HTR-8/SVneo (cell line): Measurements from ENCODE around the gene UGT1A6.
A peak's percentile ranks its signal among the peaks of the same experiment; 100 is the strongest.

Experiments used
- DNase-seq: peaks from one replicate; pipeline ENCODE4 v3.0.0; 2011; ENCODE audit warnings: low spot score, mixed read lengths; ENCODE audit not compliant: insufficient read length
- FAIRE-seq: peaks from 2 replicates; lab custom pipeline; 2011; peaks lifted over from hg19 to GRCh38; lab: Jason Lieb, UNC

Gene UGT1A6

DNA sequence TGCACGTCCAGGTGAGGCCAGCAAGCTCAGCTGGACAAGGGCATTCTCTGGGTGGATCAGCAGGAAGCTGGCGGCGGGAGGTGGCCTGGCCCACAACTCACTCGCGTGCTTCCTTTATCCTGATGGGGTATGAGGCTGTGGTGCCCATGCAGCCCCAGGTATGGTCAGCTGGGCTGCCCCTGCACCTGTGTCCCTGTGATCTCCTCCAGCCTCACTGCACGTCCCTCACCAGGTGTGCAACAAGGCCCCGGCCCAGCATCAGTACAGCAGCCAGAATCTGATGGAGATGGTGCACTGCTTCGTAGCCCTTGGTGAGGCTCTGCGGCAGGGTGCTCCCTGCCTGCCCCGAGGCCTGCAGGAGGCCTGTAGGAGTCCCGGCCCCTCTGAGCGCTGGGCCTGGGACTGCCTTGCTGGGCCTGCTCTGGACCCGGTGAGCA is 103.1 kb downstream of the UGT1A6 start:
- DNase-seq (no peak), FAIRE-seq (no peak)

DNA sequence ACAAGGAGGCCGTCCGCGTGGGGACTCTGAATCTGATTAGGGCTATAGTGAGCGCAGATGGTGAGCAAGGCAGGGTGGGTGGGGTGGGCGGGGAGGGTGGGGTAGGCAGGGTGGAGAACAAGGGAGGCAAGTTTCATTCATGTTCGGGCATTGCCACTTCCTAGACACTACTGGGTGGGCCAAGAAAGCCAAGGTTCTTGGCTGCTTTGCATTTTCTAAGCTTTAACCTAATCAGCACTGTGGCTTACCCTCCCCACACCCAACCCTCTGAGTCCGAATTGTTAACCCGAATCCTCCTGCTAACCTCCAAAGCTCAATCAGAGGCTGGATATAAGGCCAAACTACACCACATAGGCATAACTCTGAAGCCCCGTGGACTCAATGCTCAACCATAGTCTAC is 103.6 kb downstream of the UGT1A6 start:
- FAIRE-seq (no peak), DNase-seq (no peak)

DNA sequence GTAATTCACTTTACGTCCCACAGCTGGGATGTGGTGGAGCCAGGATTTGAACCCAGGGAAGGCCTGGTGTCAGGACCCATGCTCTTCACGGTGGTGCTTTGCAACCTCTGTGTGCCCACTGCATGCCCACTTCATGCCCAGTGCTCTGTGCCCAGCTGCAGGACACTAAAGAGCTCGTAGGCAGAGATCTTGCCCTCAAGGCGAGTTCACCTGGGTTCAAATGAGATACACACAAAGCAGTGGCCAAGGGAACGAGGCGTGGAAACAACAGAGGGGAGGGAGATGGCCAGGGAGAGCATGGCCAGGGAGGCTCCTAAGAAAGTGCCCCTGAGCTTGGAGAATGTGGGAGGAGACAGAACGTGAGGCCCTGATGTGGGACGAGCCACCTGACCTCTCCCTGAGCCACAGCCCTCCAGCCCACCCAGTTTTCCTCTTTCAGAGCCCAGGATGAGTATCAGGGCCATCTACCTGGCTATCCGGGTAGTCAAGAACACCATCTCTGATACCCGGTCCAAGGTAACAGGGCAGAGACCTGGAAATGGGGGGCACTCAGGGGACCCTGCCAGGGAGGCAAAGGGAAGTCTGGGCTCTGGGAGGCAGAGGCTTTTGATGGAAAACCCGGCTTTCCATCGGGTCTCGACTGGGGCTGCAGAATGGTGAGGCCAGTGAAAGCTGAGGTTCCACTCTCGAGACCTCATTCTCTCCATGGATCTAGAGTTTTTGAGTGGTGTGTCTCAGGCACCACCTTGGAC is 105.8 kb downstream of the UGT1A6 start:
- DNase-seq (no peak), FAIRE-seq (no peak)

DNA sequence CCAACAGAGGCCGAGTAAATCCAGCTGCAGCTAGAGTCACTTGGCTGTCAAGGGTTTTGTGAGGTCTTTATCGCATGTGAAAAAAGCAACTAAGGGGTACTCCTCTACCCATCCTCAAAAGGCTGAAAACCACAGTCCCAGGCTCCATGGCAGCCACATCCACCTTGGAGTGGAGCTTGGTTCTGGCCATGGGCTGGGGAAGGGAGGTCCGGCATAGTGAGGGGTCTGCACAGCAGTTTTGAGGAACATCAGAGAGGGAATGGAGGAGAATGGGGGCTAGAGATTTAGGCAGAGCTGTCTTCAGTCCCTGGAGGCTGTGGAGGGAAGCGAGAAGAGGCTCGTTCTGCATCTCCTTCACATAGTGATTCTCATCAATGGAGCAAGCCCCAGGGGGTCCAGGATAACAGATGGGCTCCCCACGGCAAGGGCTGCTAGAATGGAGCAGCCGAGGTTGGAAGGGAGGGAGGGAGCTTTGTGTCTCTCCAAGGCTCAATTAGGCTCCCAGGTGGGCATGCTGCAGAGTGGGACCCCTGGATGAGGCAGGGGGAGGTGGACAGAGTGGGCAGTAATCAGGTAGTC is 106.5 kb downstream of the UGT1A6 start:
- no peak for DNase-seq
- FAIRE-seq, result no peak

DNA sequence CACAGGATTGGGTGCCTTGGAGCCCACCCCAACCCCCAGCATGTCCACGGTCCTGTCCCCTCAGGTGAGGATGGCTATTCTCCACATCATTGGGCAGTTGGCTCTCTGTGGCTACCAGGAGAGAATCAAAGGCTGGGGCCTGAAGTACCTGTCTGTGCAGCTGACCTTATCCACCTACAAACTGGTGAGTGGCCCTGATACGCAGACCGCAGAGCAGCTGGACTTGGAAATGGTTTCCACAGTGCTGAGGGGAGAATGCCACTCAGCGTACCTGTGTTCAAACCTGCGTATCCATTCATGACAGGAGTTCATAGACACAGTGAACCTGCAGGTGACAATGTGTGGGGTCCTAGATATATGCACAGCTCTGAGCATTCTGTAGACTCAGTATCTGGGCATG is 107.0 kb downstream of the UGT1A6 start:
- DNase-seq, result no peak
- FAIRE-seq, result peak; percentile 26

DNA sequence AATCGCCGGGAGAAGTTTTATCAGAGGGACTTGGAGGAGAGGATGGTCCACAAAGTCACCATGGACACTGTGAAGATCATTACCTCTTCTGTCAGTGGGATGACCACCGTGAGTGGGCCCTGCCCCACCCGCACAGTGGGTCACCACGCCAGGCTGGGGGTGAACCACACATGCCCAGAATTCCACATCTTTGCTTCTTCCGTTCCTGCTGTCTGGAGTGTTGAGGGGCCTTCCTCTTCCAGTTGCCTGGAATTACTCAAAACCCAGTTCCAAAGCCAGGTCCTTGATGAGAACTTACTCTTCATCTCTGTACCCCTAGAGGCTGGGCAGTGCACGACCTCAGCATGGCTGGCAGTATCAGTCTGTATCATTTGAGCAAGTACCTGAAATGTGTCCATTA is 107.5 kb downstream of the UGT1A6 start:
- FAIRE-seq, result no peak
- DNase-seq, result no peak

DNA sequence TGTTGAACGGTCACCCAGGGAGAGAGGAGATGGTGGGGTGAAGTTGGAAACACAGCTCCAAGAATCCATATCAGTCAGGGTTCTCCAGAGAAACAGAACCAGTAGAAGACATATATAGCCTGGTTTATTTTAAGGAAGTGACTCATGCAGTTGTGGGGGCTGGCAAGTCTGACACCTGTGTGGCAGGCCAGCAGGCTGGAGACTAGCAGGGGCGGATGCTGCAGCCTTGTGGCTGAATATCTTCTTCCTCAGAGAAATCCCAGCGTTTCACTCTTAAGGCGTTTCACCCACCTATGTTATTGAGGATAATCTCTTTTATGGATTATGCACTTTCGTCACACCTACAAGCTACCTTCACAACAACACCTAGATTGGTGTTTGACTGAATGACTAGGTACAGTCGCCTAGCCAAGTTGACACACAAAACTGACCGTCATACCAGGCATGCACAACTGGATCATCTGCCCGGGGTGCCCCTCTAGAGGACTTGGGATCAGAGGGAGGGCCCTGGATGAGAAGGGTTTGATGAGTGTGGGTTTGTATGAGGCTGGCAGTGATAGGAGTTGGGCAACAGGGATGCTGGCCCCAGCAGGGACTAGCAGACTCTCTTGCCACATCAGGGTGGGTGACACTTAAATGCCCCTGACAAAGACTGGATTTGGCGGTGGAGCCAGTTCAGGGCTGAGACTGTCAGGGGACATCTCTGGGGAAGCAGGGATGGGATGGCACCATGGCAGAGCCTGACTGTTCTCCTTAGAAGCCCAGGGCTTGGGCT is 108.9 kb downstream of the UGT1A6 start:
- no peak for FAIRE-seq
- no peak for DNase-seq

DNA sequence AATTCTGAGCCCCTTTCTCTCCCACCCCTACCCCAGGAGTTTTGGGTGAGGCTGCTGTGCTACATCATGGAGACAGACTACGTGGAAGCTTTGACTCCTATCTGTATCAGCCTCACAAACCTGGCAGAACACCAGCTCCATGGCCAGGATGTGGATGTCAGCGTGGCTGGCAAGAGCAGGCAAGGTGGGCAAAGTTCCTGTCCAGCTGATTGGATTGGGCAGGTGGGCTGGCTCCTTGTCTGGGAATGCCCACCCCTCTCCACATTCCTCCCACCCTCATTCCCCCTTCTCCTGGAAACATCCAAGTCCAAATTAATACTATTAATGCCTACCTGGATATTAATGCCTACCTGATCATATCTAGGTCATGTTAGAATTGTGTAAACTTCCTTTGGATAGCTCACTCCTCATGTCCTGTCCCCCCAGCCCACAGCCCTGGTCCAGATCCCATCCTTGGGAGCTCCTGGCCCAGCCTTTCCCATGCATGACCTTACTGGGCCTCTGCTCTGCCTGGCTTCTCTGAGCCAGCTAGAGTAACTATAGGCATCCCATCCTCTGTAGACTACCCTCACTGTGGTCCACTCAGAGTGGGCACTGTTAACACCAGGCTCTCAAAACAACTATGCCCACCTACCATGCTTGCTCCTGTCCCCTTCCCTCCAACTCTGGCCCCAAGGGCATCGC is 109.6 kb downstream of the UGT1A6 start:
- FAIRE-seq (no peak), DNase-seq (no peak)

DNA sequence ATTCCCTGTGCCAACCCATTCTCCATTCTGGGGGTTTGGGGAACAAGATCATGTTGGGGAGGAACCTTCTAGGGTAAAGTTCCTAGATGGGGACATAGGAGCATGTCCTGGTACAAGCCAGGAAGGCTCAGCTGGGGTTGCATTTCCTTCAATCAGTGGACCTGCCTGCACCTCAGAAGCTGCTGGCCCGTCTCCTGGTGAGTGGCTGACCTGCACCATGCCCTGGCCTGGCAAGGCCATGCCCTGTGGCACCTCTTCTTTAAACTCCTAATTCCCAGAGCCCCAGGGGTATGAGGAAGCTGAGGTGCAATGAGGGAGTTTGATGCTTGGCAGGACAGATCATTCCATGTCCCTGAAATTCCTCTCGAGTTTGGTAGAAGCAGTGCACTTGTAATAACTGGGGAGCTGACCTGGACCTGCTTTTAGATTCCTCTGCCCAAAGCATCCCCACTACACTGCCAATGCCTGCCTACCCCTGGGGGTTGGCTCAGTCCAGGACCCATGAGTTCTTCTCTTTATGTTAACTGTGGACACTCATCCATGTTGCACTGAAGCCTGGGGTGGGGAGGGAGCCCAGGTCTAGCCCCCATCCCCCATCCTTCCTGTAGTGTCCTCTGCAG is 110.7 kb downstream of the UGT1A6 start:
- FAIRE-seq, result no peak
- DNase-seq, result no peak

DNA sequence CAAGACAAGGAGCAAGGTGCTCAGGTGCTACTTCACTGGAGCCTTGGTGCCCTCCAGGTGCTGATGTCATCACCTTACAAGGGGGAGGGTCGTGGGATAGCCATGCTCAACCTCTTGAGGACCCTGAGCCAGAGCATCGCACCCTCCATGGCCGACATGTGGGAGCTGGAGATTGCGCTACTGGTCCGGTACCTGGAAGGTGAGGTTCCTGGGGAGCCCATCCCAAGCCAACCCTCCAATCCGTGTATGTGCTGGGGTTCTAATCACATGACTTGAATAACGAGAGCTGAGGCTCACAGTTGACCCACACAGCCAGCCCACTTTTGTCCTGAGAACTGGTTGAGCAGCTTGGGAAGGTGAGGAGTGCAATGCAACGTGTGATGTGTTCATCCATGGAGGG is 111.3 kb downstream of the UGT1A6 start:
- no peak for FAIRE-seq
- DNase-seq, result no peak

DNA sequence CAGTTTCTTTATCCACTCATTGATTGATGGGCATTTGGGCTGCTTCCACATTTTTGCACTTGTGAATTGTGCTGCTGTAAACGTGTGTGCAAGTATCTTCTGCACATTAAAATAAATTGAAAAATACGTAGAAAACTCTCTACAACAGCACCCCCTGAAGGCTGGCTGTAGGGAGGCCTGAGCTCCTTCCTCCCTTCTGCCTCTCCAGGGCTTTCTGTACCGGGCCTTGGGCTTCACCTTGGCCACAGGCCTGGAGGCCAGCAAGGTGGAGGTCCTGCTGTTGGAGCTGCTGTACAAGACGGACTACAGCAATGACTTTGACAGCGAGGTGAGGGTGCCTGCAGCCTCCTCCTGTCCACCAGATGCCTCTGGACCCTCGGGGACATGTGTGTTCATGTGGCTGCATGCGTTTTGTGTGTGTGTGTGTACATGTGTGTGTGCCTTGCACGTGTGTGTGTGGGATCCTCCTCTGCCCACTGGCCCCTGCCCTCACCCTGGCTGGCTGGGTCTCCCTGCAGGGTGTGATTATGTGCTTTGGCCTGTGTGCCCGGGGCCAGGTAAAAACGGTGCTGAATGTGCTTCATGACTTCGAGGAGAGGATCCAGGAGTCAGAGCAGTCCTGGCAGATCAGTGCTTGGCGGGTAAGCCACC is 114.7 kb downstream of the UGT1A6 start:
- FAIRE-seq (peak; percentile 74), DNase-seq (no peak)

DNA sequence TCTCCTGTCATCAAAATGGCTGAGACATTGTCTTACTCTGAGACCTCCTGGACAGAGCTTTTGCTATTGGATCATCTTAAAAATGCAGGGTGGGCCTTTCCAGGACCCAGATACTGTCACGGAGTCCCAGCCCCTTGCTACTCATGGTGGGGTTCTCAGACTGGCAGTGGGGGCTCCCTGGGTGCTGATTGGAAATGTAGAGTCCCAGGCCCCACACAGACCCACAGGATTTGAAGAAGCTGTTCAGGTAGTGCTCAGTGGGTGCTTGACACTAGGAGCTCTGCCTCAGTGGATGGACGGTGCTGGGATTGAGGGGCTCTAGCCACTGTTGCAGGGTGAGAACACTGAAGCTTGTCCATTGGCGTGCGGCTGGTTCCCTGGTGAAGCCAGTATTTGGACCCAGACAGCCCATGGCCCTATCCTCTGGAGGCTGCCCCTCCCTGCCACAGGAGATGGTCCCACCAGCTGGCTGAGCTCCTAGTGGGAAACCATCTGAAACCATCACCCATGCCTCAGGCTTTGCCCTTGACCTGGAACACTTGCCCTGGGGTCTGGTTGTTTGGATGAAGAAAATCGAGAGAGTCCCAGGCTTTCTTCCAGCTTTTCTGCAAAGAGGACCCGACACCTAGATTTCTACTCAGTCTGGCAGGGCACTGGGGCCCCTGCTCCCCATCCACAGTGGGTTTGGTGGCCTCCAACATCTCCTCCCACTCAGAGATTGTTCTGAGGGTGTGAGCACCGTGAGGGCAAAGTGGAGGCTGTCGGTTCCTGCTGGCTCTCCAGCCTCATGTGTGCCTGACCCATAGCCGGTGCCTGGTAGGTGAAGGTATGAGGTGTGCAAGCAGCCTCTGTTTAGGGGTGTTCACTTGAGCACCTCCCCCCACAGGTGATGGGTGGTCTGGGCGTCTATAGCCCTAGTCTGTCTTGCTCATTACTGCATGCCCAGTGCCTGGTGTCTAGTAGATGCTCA is 115.6 kb downstream of the UGT1A6 start:
- FAIRE-seq, result no peak
- DNase-seq, result no peak

DNA sequence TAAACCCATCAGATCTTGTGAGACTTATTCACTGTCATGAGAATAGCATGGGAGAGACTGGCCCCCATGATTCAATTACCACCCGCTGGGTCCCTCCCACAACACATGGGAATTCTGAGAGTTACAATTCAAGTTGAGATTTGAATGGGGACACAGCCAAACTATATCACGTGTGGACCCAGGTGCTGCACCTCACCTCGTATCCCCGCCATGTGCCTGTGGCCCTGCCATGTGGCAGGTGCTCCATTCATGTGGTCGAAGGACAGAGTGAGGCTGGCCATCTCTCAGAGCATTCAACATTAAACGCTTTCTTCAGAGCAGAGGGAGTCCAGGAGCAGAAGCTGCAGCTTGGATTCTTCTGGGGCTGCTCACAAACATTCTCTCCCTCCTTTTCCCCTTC is 117.7 kb downstream of the UGT1A6 start:
- FAIRE-seq (no peak), DNase-seq (no peak)

DNA sequence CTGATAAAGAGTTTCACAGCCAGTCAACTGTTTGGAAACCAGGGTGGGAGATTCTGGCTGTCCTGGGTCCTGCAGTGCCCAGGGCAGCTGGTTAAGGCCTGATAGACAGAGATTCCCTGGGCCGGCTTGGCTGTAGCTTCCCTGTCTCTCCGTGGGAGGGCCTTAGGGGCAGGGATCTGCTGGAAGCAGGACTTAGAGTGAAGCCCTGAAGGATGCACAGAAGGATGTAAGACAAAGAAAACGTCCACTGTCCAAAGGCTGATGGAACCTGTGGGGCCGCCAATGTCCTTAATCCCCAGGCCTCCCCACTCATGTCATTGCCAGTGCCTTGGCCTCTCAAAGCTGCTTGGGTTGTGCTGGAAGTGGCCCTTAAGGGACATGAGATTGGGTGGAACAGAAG is 118.4 kb downstream of the UGT1A6 start:
- DNase-seq (no peak), FAIRE-seq (no peak)

DNA sequence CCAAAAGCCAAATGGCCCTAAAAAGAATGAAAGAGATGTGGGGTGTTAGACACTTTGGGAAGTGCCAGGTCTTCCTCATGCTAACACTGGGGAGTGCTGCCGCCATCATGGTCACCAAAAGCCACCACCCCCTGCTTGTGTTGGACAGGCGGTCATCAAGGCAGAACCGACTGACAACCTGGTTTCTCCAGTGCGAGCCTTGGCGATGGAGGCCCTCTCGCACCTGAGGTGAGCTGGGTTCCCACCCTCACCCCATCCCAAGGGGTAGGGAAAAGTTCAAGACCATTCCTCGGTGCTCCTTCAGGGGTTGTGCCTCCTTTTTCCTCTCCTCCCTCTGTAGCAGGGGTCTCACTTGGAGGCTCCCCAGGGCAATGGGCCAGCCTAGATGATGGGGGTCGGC is 119.0 kb downstream of the UGT1A6 start:
- no peak for DNase-seq
- no peak for FAIRE-seq

DNA sequence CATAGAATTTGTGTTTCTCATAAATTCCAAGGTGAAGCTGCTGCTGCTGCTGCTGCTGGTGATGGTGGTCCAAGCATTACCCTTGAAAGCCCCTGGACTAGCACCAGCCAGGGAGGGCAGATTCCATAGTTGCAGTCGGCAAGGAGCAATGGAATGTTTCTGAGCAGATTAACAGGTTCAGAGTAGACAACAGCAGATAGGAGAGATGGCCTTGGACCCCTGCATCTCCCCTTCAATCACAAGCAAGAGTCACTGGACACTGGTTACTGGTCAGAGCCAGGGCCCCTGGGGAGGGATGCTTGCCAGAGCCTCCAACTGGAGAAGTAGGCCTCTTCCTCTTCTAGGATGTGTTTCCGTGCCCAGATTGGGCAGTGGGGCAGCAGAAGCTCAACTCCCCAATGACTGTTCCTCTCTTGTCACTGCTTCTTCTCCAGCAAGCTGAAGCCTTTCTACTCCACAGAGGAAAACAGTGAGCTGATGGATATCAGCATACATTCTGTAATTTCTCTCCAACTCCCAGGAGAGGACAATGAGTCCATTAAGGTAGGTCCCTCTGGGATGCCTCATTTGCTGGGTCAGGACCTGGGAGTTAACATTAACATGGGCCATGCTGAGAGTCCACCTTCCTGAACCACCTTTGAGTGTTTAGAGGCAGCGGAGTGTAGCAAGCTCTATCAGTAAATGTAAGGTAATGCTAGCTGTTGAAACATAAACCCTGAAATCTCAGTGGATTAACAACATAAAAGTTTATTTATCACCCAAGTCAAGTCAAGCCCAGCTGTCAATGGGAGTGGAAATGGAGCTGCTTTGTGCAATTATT is 120.8 kb downstream of the UGT1A6 start:
- DNase-seq (no peak), FAIRE-seq (no peak)

DNA sequence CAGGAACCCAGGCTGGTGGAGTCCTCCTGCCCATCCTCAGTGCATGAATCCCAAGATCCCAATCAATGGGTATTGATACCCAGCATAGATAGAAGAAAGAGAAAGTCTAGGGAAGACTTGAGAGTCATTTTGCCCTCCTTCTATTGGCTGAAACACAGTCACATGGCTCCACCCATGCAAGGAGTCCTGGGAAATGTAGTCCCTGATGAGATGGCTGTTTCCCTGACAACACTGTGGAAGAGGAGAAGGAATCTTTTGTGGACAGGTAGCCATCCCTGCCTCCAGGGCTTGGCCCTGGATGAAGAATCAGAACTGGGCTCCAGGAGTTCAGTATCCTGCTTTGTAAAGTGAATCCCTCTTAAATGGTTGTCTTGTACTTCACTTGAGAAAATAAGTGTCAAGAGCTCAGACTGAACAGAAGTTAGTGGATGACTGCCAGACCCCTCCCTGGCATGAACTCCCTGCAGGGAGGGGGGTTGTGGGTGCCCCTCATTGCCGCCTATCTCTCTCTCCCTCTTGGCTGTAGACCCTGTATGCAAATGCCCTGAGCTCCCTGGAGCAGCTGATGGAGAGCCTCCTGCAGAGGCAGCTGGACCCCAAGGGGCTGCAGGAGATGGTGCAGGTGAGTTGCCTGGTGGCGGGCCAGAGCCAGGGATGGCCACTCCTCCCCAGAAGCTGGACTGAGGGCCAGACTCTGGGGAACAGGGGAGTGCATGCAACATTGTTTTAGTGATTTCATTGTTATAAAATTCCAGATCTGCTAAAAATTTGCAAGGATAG is 121.6 kb downstream of the UGT1A6 start:
- DNase-seq (no peak), FAIRE-seq (no peak)
